Measurements from ENCODE around the gene EPB41L4B.
A peak's percentile ranks its signal among the peaks of the same experiment; 100 is the strongest.
"Not testable (repeated sequence)": the region's sequence is repeated elsewhere in the genome, so short reads cannot be mapped to it uniquely, and the experiment has no call there.

Gene EPB41L4B

GRCh38 chr9:109150925-109151545, 169.8 kb downstream of the EPB41L4B start:
- no peak for DNase-seq

- DNase-seq: no peak
These were observed 171.1 kb downstream of the EPB41L4B start for GRCh38 chr9:109149722-109150121.

- DNase-seq: no peak
These were observed 171.8 kb downstream of the EPB41L4B start for GRCh38 chr9:109149089-109149488.

- no peak for DNase-seq
These were observed 175.8 kb downstream of the EPB41L4B start for GRCh38 chr9:109145051-109145450.

- peak; percentile 58 for DNase-seq
These were observed 176.8 kb downstream of the EPB41L4B start for GRCh38 chr9:109143881-109144562.

- DNase-seq: no peak
These were observed 179.5 kb downstream of the EPB41L4B start for GRCh38 chr9:109141375-109141774.

GRCh38 chr9:109139851-109140250, 181.0 kb downstream of the EPB41L4B start:
- DNase-seq: no peak

- DNase-seq: no peak
These were observed 182.4 kb downstream of the EPB41L4B start for GRCh38 chr9:109138421-109138820.

GRCh38 chr9:109134167-109134578, 186.7 kb downstream of the EPB41L4B start:
- no peak for DNase-seq

- DNase-seq: no peak
These were observed 187.3 kb downstream of the EPB41L4B start for GRCh38 chr9:109133533-109133932.

GRCh38 chr9:109132567-109133021, 188.3 kb downstream of the EPB41L4B start:
- DNase-seq: no peak

- DNase-seq: no peak
These were observed 191.2 kb downstream of the EPB41L4B start for GRCh38 chr9:109129470-109130197.

GRCh38 chr9:109126671-109127070, 194.2 kb downstream of the EPB41L4B start:
- not testable (repeated sequence) for DNase-seq

- DNase-seq: no peak
These were observed 196.7 kb downstream of the EPB41L4B start for GRCh38 chr9:109124121-109124520.

GRCh38 chr9:109122726-109123621, 197.9 kb downstream of the EPB41L4B start:
- DNase-seq: peak; percentile 62
